Immature natural killer cell (primary cell): ENCODE measurements around the gene STIP1. TPM values are rescaled to one million over a fixed set of nuclear protein-coding genes. Genes with fewer than 3 reads are reported as not detected.

Source experiments
- DNase-seq, 3 donors: peaks; one replicate each; pipeline ENCODE4 v3.0.0; 2022; ENCODE audit warnings: mixed read lengths in 1 of 3
- H3K27ac Mint-ChIP-seq, 6 donors: one replicate each; pipeline ENCODE4 v1.8.0; 2020; ENCODE audit warnings: mixed read lengths in 6 of 6, mild to moderate bottlenecking in 5 of 6, inconsistent platforms in 4 of 6, moderate library complexity in 3 of 6
- H3K27me3 Mint-ChIP-seq, 3 donors: one replicate each; pipeline ENCODE4 v1.8.0; 2020 to 2021; ENCODE audit warnings: low read depth in 3 of 3, mild to moderate bottlenecking in 3 of 3, mixed read lengths in 3 of 3, moderate library complexity in 3 of 3, inconsistent platforms in 1 of 3
- H3K36me3 Mint-ChIP-seq, 3 donors: one replicate each; pipeline ENCODE4 v1.8.0; 2020; ENCODE audit warnings: mixed read lengths in 3 of 3, inconsistent platforms in 2 of 3, mild to moderate bottlenecking in 2 of 3
- H3K4me1 Mint-ChIP-seq, 2 donors: one replicate each; pipeline ENCODE4 v1.8.0; 2020; ENCODE audit warnings: inconsistent platforms in 2 of 2, mild to moderate bottlenecking in 2 of 2, mixed read lengths in 2 of 2, moderate library complexity in 1 of 2
- H3K4me3 Mint-ChIP-seq, 5 donors: one replicate each; pipeline ENCODE4 v1.8.0; 2020; ENCODE audit warnings: mild to moderate bottlenecking in 5 of 5, mixed read lengths in 5 of 5, inconsistent platforms in 3 of 5, moderate library complexity in 3 of 5
- H3K9me3 Mint-ChIP-seq, 6 donors: one replicate each; pipeline ENCODE4 v1.8.0; 2020; ENCODE audit warnings: mild to moderate bottlenecking in 6 of 6, mixed read lengths in 6 of 6, inconsistent platforms in 4 of 6, moderate library complexity in 3 of 6
- polyA plus RNA-seq, 3 donors: library from polyadenylated mRNA; unstranded; fragments of 300-500 nt; fragmentation: Illumina TruSeq; gene quantifications; one replicate each; pipeline ENCODE4 v1.2.3, GENCODE V29; 2021

The STIP1 gene
- 100 to 1,000 TPM in 1 of 3 donors, 10 to 100 TPM in 2; 51.3 to 113 (median 57.3) TPM for polyA plus RNA-seq

DNA sequence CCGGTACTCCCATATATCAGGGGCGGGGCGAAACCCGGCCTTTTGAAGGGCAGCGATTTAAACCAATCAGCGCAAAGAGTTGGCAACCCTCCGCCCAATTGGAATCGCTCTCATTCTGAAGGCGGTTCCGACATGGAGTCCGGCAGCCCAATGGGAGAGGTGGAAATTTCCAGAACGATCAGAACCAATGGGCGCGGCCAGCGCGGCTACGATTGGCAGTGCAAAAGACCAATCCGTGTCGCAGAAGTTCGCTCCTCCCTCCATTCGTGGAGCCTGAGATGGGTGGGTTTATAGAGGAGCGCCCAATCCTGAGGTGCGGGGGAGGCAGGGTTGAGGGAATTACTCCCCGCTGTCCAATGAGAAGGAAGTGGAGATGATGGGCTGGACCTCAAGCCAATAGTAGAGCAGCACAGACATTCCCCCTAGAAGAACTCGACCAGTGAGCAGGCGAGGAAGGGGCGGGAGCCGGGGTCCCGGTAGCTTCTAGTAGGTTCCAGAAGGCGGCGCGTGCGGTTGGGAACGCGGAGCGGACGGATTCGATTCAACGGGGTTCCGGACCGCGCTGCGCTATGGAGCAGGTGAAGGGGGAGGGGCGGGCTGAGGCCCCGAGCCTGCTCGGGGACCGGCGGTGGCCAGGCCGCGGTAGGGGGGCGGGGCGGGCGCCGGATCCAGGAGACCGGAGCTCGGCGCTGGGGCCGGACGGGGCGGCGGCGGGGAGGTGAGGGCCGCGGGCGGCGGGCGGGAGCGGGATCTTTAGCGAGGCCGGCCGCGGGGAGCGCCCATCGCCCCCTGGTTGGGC lies at the start of gene STIP1:
TSS of gene STIP1 (plus strand) at position 479 of the 799 bp plus-strand sequence. CDS start at position 570, 91 bp downstream.
- peaks cover 34 to 38% of the 10 kb centered on the region in 2 donors for H3K4me1 Mint-ChIP-seq
- peak within 1 kb of the TSS; percentile 88 to 98 (median 92) for H3K4me3 Mint-ChIP-seq
- no peaks in the 10 kb centered on the region for H3K9me3 Mint-ChIP-seq
- peak within 1 kb of the TSS in 5 of 6 donors; percentile 92 to 98 (median 93) for H3K27ac Mint-ChIP-seq
- H3K27me3 Mint-ChIP-seq: peaks cover 6 to 9% (median 6%) of the 10 kb centered on the region in 3 donors
- peaks cover 0 to 4% (median 0%) of the 10 kb centered on the region in 3 donors for H3K36me3 Mint-ChIP-seq
- DNase-seq: peak; percentile 99 to 100 (median 100)

DNA sequence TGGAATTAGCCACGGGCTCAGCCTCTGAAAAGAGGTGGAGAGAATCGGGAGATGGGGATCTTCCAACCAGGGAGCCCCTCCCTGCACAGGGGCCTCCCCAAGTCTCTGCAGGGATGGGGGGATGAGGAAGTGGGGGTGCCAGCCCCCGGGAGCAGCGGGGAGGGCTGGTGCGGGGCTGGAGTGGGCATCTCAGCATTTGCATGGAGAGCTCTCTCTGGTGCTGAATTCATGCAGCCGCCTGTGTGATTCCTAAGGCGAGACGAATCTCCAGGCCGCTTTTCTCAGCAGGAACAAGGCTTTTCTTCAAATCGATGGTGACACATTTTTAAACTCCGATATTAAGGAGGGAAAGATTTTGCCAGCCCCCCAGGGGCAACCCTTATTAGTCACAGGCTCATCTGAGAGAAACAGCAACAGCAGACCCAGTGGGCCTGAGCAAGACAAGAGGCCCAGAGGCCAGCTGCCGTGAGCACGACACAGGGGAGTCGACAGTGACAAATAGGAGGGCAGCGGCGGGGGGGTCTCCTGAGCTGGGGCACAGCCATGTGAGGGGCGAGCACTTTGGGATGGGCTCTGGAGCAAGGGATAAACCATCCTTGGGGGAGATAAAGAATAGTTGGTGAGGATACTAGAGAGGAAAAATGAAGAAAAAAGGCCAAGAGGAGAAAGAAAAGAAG lies 49.1 kb upstream of the STIP1 start:
- Mint-ChIP-seq H3K9me3 (no peaks in the 10 kb centered on the region), H3K27me3 (peaks cover 3 to 4% (median 3%) of the 10 kb centered on the region in 3 donors), H3K27ac (no peak overlapping the region), H3K36me3 (no peaks in the 10 kb centered on the region), H3K4me3 (no peak overlapping the region), H3K4me1 (no peaks in the 10 kb centered on the region)
- no peak for DNase-seq

DNA sequence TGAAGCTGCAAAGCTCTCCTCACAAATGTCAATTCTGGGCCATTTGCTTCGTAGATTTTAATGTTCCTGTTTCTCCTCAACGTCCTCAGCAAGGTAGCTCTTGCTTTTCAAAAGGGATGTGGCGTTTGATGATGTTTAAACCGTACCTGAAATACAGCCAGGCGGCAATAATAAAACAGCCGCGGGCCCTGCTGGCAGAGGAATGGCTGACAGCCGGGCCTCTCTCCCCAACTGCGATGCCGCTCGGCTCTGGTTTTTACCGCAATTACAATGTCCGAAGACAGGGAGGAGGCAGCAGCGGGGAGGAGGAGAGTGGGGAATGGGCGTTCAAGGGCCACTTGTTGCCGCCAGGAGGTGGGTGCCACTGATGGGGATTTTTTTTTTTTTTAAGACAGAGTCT lies 47.6 kb upstream of the STIP1 start:
- no peak for DNase-seq
- Mint-ChIP-seq H3K9me3 (no peaks in the 10 kb centered on the region), H3K4me1 (no peaks in the 10 kb centered on the region), H3K4me3 (no peak overlapping the region), H3K27me3 (peaks cover 0 to 4% (median 3%) of the 10 kb centered on the region in 3 donors), H3K36me3 (no peaks in the 10 kb centered on the region), H3K27ac (no peak overlapping the region)

DNA sequence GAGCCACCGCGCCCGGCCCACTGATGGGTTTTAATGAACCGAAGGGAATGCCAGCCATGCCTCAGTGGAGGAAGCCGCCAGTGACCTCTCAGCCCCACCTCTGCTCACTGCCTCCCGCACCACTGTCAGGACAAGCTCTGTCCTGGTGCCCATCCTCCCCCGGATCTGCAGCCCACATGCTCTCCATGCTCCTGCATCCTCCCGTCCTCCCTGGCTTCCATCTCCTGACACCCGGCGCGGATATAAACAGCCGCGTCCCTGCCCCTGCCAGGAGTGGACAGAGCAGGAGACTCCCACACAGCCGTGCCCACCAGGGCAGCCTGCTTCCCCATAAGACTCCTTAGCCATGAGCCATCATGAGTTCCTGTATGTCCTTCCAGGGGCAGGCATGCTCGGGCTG lies 46.9 kb upstream of the STIP1 start:
- no peak for DNase-seq
- peaks cover 0 to 5% (median 4%) of the 10 kb centered on the region in 3 donors for H3K27me3 Mint-ChIP-seq
- H3K9me3 Mint-ChIP-seq: no peaks in the 10 kb centered on the region
- no peak overlapping the region for H3K27ac Mint-ChIP-seq
- H3K4me3 Mint-ChIP-seq: no peak overlapping the region
- H3K36me3 Mint-ChIP-seq: no peaks in the 10 kb centered on the region
- peaks cover 0 to 2% of the 10 kb centered on the region in 2 donors for H3K4me1 Mint-ChIP-seq

DNA sequence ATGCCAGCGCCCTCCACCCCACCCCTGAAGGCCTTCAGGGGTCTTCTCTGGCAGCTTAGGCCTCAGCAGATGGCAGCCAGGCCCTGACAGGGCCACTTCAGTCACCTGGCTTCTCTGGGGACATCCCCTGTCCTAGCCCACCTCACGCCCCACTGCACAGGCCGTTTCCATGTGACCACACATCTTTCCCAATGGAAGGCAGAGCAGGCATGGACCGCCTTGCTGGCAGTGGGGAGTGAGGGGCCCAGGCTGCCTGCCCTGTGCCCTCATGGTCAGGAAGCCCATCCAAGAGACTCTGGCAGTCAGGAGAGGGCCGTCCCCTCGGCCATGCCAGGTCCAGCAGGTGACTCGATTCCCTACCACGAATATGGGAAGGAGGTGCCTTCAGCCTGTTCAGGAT lies 45.9 kb upstream of the STIP1 start:
- no peak overlapping the region for H3K4me3 Mint-ChIP-seq
- H3K4me1 Mint-ChIP-seq: peaks cover 0 to 2% of the 10 kb centered on the region in 2 donors
- no peaks in the 10 kb centered on the region for H3K36me3 Mint-ChIP-seq
- H3K27ac Mint-ChIP-seq: no peak overlapping the region
- DNase-seq: no peak
- H3K27me3 Mint-ChIP-seq: peaks cover 0 to 5% (median 3%) of the 10 kb centered on the region in 3 donors
- no peaks in the 10 kb centered on the region for H3K9me3 Mint-ChIP-seq

DNA sequence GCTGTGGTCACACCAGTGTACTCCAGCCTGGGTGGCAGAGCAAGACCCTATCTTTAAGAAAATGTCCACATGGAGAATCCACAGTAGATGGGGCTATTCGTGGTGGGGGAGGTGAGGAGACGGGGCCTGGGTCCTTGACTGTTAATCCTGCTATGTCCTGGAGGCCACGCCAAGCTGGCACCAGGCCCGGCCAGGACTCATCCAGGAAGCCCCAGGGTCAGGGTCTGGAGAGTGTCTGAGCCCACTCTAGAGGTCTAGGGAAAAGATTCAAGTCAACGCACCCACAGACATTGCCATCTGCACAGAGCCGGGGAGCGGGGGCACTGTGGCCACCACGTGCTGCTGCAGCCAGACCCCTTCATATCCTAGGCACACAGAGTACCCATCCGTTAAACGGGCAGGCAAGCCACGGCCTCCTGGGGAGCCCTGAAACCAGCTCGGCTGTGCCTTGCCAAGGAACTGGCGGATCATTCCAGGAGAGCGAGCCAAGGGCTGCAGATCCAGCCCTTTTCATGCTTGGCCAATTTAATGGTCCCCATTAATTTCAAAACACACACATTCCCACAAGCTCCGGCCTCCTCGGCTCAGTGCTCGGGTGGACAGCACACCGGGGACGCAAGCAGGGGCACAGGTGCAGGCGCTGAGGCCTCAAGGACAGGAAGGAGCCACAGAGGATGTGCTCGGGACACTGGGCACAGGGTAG lies 44.7 kb upstream of the STIP1 start:
- no peaks in the 10 kb centered on the region for H3K9me3 Mint-ChIP-seq
- no peaks in the 10 kb centered on the region for H3K36me3 Mint-ChIP-seq

DNA sequence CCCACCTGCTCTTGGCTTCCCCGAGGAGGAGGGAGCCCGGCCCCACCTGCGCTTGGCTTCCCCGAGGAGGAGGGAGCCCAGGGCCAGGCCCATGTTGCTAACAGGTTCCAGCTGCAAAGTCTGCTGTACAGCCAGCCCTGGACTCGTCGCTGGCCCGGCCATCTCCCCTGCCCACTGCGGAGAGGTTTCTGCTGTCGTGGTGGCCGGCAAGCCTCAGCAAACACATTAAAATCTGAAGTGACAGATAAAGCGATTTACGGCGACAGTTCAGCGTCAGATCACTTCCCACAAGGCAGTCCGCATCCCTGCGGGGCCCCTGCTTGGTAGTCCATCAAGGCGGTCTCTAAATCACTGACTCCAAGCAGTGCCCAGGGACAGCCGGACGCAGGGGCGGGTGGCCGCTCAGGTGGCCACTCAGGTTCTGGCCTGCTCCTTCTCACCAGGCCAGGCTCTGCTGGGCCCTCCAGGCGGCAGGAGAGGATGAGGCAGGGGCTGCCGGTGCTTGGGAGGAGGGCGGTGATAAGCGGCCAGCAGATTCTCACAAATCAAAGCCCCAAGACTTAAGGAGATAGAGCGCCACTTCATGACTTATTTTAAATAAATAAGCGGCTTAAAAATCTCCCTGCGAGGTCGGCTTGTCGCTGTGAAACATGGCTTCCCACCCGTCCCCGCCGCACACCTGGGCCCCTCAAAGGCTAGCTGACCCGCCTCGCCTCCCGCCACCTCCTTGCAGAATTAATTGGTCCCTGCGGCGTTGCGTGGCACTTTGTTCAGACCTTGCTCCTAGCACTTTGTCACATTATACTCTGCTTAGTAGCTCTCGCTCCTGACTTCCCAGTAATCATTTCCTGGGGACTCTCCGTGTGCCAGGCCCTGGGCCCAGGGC lies 41.1 kb upstream of the STIP1 start:
- no peaks in the 10 kb centered on the region for H3K9me3 Mint-ChIP-seq
- DNase-seq: no peak
- no peak overlapping the region for H3K4me3 Mint-ChIP-seq
- no peak overlapping the region for H3K27ac Mint-ChIP-seq
- H3K36me3 Mint-ChIP-seq: no peaks in the 10 kb centered on the region
- peaks cover 0 to 2% (median 2%) of the 10 kb centered on the region in 3 donors for H3K27me3 Mint-ChIP-seq
- H3K4me1 Mint-ChIP-seq: peaks cover 0 to 2% of the 10 kb centered on the region in 2 donors

More for the DNA sequence above, 44.7 kb upstream of the STIP1 start:
- Mint-ChIP-seq H3K4me3 (no peak overlapping the region), H3K27me3 (peaks cover 0 to 4% (median 3%) of the 10 kb centered on the region in 3 donors), H3K27ac (no peak overlapping the region), H3K4me1 (peaks cover 0 to 2% of the 10 kb centered on the region in 2 donors)
- no peak for DNase-seq

DNA sequence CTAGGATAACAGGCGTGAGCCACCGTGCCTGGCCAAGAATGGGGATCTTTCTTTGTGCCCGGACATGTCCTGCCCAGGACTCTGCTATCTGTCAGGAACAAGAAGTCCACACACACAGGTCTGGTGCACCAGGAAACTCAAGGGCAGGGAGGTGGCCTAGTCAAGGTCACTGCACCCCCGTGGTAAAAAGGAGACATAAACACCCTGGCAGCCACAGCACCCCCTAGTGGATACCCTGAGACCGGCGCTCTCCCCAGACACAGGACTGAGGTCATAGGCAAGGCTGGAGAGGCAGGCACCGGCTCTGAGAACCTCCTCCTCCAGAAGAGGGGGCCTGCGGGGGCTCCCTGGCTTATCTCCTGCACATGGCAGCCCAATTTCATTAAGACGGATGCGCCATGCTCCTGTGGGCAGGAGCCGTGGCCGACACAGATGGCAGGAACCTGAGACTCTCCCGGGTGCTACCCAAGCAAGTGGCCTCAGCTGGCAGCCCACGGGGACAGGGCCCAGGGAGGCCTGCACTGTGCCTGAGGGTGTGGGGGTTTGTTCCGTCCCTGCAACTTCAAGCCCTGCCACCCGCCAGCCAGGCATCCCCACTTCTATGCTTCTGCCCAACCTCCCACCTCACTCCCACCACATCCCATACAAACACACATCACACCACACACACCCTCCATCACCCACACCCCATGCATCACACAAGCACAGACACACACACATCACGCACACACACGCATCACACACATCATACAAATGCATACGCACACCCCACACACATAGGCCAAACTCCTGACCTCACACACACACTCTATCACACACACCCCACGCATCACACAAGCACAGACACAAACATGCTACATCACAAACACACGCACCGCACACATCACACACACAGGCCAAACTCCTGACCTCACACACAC lies 39.7 kb upstream of the STIP1 start:
- peaks cover 0 to 2% of the 10 kb centered on the region in 2 donors for H3K4me1 Mint-ChIP-seq
- H3K27me3 Mint-ChIP-seq: peaks cover 0 to 2% (median 2%) of the 10 kb centered on the region in 3 donors
- DNase-seq: peak; percentile 34 to 56 (median 47)
- H3K9me3 Mint-ChIP-seq: no peaks in the 10 kb centered on the region
- H3K4me3 Mint-ChIP-seq: no peak overlapping the region
- peak overlapping the region in 1 of 6 donors; percentile 52 for H3K27ac Mint-ChIP-seq
- H3K36me3 Mint-ChIP-seq: no peaks in the 10 kb centered on the region

DNA sequence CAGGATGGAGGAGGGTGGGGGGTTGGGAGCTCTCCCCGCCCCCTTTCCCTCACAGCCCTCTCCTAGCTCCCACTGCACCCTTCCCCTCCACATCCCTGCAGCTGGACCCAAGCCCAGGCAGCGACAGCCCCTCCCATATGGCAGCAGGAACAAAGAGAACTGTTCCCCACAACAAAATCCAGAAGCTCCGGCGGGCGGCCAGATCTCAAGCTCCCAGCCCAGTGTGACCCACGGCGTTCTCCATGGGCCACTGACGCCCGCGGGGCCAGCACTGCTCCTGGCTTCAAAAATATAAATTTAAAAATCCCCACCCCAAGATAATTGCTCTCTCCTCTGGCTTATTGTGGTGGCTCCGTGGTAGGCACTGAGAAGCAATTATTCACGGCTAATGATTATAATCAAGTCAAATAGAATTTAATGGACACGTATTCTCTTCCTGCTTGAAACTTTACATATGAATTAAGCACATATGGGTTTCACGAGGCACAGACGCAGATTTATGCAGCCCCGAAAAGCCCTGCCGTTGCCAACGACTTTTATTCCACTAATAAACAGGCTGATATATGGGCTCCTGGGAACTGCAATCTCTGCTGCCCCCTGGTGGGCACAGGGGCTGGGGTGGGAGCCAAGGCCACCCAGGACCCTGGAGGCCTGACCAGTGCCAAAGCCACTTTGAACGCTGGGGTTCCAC lies 37.6 kb upstream of the STIP1 start:
- peak; percentile 60 to 71 (median 63) for DNase-seq
- H3K27me3 Mint-ChIP-seq: peaks cover 0 to 2% (median 2%) of the 10 kb centered on the region in 3 donors
- peaks cover 0 to 2% of the 10 kb centered on the region in 2 donors for H3K4me1 Mint-ChIP-seq
- H3K27ac Mint-ChIP-seq: no peak overlapping the region
- H3K36me3 Mint-ChIP-seq: no peaks in the 10 kb centered on the region
- H3K9me3 Mint-ChIP-seq: no peaks in the 10 kb centered on the region
- H3K4me3 Mint-ChIP-seq: no peak overlapping the region

DNA sequence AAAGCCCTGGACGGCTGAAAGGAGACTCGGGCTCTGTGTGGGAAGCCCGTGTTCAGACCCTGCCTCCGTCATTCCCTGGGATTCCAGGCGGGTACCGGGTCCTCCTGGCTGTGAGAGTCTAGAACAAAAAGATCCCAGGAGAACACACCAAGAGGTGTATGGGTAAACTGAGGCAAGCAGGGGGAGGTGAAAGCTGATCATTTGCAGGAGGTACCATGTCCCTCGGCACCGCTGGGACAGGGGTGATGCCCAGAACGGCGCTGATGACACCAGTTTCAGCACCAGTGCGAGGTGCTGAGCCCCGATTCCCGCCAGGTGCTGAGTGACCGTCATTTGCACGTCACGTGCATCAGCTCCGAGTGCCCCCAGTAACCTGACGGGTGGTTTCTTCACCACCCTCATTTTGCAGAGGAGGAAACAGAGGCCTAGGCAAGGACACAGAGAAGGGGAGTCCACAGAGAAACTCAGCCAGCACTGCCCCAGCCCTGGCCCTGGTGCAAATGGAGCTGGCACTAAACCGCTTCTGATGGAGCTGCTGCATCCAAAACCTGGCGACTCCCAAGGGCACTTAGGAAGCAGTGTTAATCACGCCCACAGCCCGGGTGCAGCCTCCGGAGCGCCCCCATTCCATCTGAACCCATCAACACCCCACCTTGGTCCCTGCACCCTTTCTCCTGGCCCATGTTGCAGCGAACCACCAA lies 36.9 kb upstream of the STIP1 start:
- DNase-seq: no peak
- H3K27ac Mint-ChIP-seq: no peak overlapping the region
- H3K36me3 Mint-ChIP-seq: no peaks in the 10 kb centered on the region
- no peaks in the 10 kb centered on the region for H3K4me1 Mint-ChIP-seq
- H3K4me3 Mint-ChIP-seq: no peak overlapping the region
- no peaks in the 10 kb centered on the region for H3K9me3 Mint-ChIP-seq
- peaks cover 0 to 1% (median under 1%) of the 10 kb centered on the region in 3 donors for H3K27me3 Mint-ChIP-seq

DNA sequence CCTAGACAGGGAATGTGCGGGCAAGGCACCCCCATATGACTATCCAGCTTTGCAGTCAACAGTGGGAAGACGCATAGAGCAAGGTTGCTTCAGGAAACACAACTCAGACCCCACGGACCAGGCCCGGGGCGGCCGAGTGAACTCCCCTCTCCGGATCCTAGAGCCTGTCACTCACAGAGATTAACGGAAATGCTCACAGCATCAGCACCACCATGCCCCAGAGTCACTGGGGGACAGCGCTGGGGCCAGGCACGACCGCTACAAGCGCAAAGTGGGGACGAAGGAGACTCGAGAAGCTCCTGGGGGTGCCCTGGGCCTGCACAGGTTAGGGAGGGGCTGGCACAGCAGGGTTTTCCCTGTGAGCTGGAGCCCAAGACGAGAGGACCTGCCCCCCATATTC lies 35.9 kb upstream of the STIP1 start:
- peaks cover 0 to 3% (median 3%) of the 10 kb centered on the region in 3 donors for H3K27me3 Mint-ChIP-seq
- no peak overlapping the region for H3K4me3 Mint-ChIP-seq
- no peak for DNase-seq
- H3K27ac Mint-ChIP-seq: no peak overlapping the region
- no peaks in the 10 kb centered on the region for H3K36me3 Mint-ChIP-seq
- no peaks in the 10 kb centered on the region for H3K9me3 Mint-ChIP-seq
- no peaks in the 10 kb centered on the region for H3K4me1 Mint-ChIP-seq
